ENCODE results near the gene P2RX1.

GRCh38 chr17:3864534-3864933 is 51.7 kb downstream of the P2RX1 start:
- TF ChIP-seq CTCF (IDR thresholded peaks at IDR 0.05; ENCODE audit: insufficient read depth, low read length, poor library complexity, severe bottlenecking): no peak
- TF ChIP-seq EZH2phosphoT487 (conservative IDR thresholded peaks at IDR 0.05; ENCODE audit: low read length): no peak
